Motor neuron (in vitro differentiated cells): Measurements from ENCODE around the gene PYCARD. TPM values are rescaled to one million over a fixed set of nuclear protein-coding genes. Genes with fewer than 3 reads are reported as not detected.
"Not testable (repeated sequence)": the region's sequence is repeated elsewhere in the genome, so short reads cannot be mapped to it uniquely, and the experiment has no call there.

Source experiments
- ATAC-seq, 8 experiments: fragments of 200-7000 bp; cut with Tn5 transposase; replicated peaks in 6 of 8; 2 replicates each; pipeline ENCODE4 v1.8.0; 2021; ENCODE audit warnings: mild to moderate bottlenecking in 8 of 8, moderate library complexity in 8 of 8
- H3K27ac ChIP-seq, 2 donors: fragments of 250-450 bp; sonication (Bioruptor Pico); 2 replicates each; pipeline ENCODE4 v1.9.0; 2021; ENCODE audit warnings: antibody characterized with exemption in 2 of 2, mild to moderate bottlenecking in 2 of 2, moderate library complexity in 1 of 2
- H3K4me1 ChIP-seq, 2 donors: fragments of 250-450 bp; sonication (Bioruptor Pico); replicated peaks in 1 of 2; 2 replicates each; pipeline ENCODE4 v1.6.1; 2021; ENCODE audit warnings: antibody characterized with exemption in 2 of 2, mild to moderate bottlenecking in 2 of 2, moderate library complexity in 1 of 2
- H3K4me3 ChIP-seq, 5 donors: fragments of 250-450 bp; sonication (Bioruptor Pico); 2 replicates each; pipeline ENCODE4 v1.9.0; 2021; ENCODE audit warnings: antibody characterized with exemption in 5 of 5, mild to moderate bottlenecking in 5 of 5, moderate library complexity in 4 of 5
- WGBS, 10 experiments: fragments of 450-650 bp; shearing (Covaris generic); methylation state at CpG; one replicate each; pipeline ENCODE4 v1.0.0; 2022; 5-methylcytosine and 5-hydroxymethylcytosine counted together
- in situ Hi-C, 9 experiments: fragments of 400-800 bp; cut with MboI; loops; one replicate each; pipeline ENCODE4 v1.15.0; 2021; ENCODE audit warnings: low sequenced_read_pairs in 9 of 9, low pct_unique_long_range_greater_than_20kb in 2 of 9; ENCODE audit not compliant: unreplicated experiment in 9 of 9
- total RNA-seq, 8 experiments: library from RNA; unstranded; fragments of 300-600 nt; gene quantifications; 2 replicates each; pipeline versions ENCODE4 v1.2.3 to v1.2.4, GENCODE V29; 2022

PYCARD gene
- total RNA-seq, 8 experiments from 2014 or later, result 0.43 to 45.6 (median 1.2) TPM

DNA sequence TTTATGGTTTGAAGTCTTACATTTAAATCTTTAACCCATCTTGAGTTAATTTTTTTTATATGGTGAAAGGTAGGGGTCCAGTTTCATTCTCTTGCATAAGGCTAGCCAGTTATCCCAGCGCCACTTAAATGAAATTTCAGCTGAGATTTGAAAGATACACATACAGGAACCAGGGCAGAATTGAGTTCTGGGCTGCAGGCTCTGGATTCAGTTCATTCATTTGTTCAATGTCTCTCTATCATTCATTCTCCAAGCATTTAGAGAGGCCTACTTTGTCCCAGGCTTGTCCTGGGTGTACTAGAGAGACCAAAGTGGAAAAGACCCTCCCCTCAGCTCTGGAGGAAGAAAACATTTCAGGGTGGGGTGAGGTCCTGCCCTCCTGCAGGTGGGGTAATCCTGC, 10.8 kb upstream of the PYCARD start:
- in situ Hi-C loops, result loop anchor here in 3 of 9 experiments (25.0 kb wide), 2 partner anchors 99 to 224 kb away; partner anchors contain the start of genes COX6A2 (in 2 of the 3) and ZNF843 (in 2 of the 3)
- peaks cover 16 to 22% of the 10 kb centered on the region in 2 donors for H3K4me1 ChIP-seq
- no peak for ATAC-seq
- 33 to 100% (median 86%) methylated on average over 1 of the region's 1 CpG; no CpG with 5 or more reads in 1 of the 10 experiments for WGBS, 10 experiments
- H3K4me3 ChIP-seq, result no peak overlapping the region
- H3K27ac ChIP-seq, result no peak overlapping the region

DNA sequence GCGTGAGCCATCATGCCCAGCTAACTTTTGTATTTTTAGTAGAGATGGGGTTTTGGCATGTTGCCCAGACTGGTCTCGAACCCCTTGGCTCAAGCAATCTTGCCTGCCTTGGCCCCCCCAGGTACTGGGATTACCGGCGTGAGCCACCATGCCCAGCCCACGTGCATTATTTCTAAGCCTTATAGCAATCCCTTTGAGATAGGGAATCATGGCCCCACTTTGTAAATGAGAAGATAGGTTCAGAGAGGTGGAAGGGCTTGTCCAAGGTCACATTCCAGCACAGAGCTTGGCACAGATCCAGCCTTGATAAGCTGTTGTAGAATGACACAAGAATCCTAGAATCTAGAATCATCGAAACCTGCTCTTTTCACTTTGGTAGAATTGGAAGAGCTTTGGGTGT, 4.2 kb upstream of the PYCARD start:
- no peak overlapping the region for H3K4me3 ChIP-seq
- in situ Hi-C loops, result loop anchor here in 4 of 9 experiments (10.0 to 25.0 kb wide), 3 partner anchors 106 to 238 kb away; partner anchors contain the start of genes ZNF843 (in 3 of the 4) and COX6A2 (in 2 of the 4)
- WGBS, 10 experiments, result 34 to 100% (median 67%) methylated on average over 1 to 5 of the region's 6 CpGs; no CpG with 5 or more reads in 2 of the 10 experiments
- H3K27ac ChIP-seq, result no peak overlapping the region
- no peak for ATAC-seq
- no peaks in the 10 kb centered on the region for H3K4me1 ChIP-seq

DNA sequence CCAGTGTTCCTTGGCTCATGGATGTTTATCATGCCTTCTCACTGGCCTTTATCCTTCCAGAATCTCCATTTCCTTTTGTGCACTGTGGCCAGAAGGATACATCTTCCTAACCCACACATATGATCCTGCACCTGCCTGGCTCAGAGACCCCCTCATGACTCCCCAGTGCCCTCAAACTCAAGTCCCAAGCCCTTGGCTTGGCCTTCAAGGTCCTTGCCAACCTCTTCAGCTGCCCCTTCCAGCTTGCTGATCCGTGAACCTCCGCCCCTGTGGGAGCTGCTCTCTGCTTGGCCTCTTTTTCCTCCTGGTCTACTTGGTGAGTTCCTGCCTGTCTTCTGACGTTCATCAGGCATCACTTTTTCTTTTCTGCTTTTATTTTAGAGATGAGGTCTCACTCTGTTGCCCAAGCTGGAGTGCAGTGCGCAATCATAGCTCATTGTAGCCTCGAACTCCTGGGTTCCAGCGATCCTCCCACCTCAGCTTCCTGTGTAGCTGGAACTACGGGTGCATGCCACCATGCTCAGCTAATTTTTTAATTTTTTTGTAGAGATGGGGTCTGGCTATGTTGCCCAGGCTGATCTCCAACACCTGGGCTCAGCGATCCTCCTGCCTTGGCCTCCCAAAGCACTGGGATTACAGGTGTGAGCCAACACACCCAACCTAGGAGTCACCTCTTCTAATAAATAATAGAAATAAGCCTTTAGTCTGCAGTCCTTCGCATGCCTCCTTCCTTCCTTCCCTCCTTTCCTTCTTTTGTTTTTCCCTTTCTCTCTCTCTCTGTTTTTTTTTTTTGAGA, 2.5 kb upstream of the PYCARD start:
- H3K4me3 ChIP-seq, result no peak overlapping the region
- WGBS, 10 experiments, result 0 to 90% (median 71%) methylated on average over 1 to 7 of the region's 9 CpGs
- H3K27ac ChIP-seq, result no peak overlapping the region
- no peaks in the 10 kb centered on the region for H3K4me1 ChIP-seq
- no peak for ATAC-seq
- in situ Hi-C loops, result loop anchor here in 4 of 9 experiments (10.0 to 25.0 kb wide), 3 partner anchors 107 to 240 kb away; partner anchors contain the start of genes ZNF843 (in 3 of the 4) and COX6A2 (in 2 of the 4)

DNA sequence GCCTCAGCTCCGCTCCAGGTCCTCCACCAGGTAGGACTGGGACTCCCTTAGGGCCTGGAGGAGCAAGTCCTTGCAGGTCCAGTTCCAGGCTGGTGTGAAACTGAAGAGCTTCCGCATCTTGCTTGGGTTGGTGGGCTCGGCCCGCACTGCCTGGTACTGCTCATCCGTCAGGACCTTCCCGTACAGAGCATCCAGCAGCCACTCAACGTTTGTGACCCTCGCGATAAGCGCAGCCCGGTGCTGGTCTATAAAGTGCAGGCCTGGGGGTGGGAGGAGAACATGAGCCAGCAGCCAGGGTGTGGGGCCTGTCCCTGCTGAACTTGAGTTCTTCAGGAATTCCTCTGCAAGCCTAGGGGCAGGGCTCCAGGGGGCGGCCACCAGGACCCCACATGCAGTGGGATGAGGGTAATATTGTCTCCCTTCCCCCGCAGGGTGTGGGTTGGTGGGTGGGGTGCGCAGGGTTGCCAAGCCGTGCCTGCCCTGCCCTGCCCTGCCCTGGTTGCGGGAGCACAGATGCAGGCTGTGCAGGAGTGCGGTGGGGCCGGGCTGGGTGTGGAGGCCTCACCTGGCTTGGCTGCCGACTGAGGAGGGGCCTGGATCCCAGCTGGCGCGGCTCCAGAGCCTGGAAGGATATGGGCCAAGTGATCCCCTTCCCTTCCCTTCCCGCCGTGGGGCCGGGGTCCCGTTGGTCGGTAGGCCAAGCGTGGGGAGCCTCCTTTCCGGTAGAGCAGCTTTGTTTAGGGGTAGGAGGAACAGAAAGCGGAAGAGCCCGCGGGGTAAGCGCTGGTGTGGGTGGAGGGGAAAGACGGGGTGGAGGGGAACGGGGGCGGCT, 762 bp downstream of the PYCARD start:
- Histone ChIP-seq H3K4me3 (no peak overlapping the region), H3K27ac (no peak overlapping the region), H3K4me1 (no peaks in the 10 kb centered on the region)
- whole genome bisulfite sequencing, 10 experiments, result 0 to 67% (median 28%) methylated on average over 1 to 5 of the region's 35 CpGs; no CpG with 5 or more reads in 5 of the 10 experiments
- ATAC-seq, result peak; percentile 26 to 64 (median 56)
- in situ Hi-C loops, result loop anchor here in 4 of 9 experiments (10.0 to 25.0 kb wide), 3 partner anchors 111 to 243 kb away; partner anchors contain the start of genes ZNF843 (in 3 of the 4) and COX6A2 (in 2 of the 4)

DNA sequence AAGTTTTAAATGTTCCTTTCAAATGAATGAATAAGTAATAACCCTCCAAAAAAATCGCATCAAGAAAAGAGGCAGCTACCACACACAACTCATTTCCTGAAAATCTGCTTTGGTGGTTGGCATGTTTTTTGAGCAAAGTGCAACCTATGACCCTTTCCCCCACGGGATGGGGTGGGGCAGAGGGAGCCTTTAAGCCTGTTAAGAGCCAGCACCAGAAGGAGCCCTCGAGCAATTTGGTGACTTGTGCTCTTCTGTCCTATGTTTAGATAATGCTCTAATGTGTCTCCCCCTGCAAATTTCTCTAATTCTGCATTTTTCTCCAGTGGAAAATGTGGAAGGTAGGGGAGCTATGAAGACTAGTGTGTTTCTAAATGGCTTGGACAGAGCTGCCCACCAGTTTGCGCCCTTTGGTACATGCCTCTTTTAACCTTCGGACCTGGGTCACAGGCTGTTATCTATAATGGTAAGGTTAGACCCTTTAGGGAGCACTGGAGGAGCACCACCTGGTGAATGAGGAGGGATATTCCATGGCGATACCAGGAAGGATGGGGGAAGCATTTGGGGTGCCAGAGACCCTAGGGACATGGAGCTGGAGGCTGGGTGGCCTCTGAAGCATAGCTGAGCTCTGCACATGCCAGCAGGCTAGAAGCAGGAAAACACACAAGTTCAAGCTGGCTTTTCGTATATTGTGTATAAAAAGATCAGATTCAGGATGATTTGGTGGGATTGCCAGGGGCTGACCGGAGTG, 1.6 kb downstream of the PYCARD start:
- ATAC-seq, result peak in 7 of 8 experiments; percentile 1 to 21 (median 5)
- WGBS, 10 experiments, result 14 to 78% (median 55%) methylated on average over 1 to 7 of the region's 8 CpGs
- no peak overlapping the region for H3K4me3 ChIP-seq
- H3K27ac ChIP-seq, result no peak overlapping the region
- no peaks in the 10 kb centered on the region for H3K4me1 ChIP-seq
- in situ Hi-C loops, result loop anchor here in 4 of 9 experiments (10.0 to 25.0 kb wide), 3 partner anchors 111 to 244 kb away; partner anchors contain the start of genes ZNF843 (in 3 of the 4) and COX6A2 (in 2 of the 4)

DNA sequence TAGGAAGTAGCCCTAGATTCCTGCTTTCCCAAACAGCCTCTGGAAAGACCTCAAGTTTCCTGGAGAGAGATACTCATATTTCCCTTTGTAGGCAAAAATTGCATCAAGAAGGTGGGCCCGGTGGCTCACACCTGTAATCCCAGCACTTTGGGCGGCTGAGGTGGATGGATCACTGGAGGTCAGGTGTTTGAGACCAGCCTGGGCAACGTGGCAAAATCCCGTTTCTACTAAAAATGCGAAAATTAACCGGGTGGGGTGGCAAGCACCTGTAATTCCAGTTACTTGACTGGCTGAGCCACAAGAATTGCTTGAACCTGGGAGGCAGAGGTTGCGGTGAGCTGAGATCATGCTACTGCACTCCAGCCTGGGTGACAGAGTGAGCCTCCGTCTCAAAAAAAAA, 2.4 kb downstream of the PYCARD start:
- WGBS, 10 experiments, result 61 to 94% (median 84%) methylated on average over 2 to 7 of the region's 8 CpGs; no CpG with 5 or more reads in 5 of the 10 experiments
- H3K4me3 ChIP-seq, result not testable (repeated sequence)

DNA sequence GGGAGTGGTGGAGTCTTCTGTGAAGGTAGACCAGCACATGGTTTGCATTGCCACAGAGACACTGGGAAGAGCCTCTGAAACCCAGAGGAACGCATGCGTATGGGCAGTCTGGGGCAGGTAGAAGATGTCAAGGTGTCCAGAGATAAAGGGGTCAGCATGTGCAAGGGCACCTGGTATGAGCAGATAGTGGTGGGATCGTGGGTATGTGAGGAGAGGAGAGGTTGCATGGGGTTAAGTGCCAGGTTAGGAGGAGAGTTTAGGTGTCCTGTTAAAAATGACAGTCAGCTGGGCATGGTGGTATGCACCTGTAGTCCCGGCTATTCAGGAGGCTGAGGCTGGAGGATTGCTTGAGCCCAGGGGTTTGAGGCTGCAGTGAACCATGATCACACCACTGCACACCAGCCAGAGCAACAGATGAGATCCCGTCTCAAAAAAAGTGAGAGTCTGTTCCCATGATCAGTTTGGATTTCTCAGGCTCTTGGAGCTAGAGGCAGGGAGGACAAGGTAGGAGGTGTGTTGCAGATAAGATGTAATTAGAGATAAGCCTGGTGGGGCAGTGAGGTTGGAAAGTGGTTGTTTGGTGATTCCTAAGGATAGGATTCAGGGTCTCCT, 3.0 kb downstream of the PYCARD start:
- H3K4me1 ChIP-seq, result no peaks in the 10 kb centered on the region

More for the DNA sequence above, 2.4 kb downstream of the PYCARD start:
- H3K27ac ChIP-seq, H3K4me1 ChIP-seq, ATAC-seq: not testable (repeated sequence)
- in situ Hi-C loops, result loop anchor here in 4 of 9 experiments (10.0 to 25.0 kb wide), 3 partner anchors 112 to 245 kb away; partner anchors contain the start of genes ZNF843 (in 3 of the 4) and COX6A2 (in 2 of the 4)

DNA sequence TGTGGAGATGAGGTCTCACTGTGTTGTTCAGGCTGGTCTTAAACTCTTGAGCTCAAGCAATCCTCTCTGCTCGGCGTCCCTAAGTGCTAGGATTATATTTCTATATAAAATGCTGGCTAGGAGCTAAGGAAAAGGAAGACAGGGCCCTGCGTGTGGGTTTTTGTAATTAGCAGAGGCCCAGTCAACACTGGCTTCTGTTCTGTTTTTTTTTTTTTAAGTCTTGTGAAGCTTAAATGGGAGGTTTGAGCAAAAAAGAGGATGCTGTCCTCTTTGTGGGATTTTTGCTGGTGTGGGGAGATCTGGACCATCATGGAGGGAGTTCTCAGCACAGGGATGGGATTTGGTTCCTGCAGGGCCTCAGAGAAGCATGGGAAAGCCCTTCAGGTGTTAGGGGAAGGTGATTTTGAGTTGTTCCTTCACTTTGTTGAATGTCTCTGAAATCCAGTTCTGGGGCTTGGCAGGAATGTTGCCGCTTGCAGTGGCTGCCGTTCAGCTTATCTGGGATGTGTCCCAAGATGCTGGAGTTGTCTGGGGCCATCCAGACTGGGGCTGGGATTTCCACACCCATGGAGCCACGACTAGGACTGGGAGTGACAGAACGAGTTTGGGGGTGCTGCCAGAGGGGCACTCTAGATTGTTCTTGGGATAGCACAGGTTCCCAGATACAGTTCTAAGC, 4.2 kb downstream of the PYCARD start:
- no peak for ATAC-seq
- Histone ChIP-seq H3K4me3 (no peak overlapping the region), H3K4me1 (no peaks in the 10 kb centered on the region), H3K27ac (no peak overlapping the region)
- in situ Hi-C loops, result no loop called here
- 50 to 88% (median 73%) methylated on average over 1 to 4 of the region's 7 CpGs; no CpG with 5 or more reads in 1 of the 10 experiments for WGBS, 10 experiments

More for the DNA sequence above, 3.0 kb downstream of the PYCARD start:
- in situ Hi-C loops, result loop anchor here in 4 of 9 experiments (10.0 to 25.0 kb wide), 3 partner anchors 113 to 245 kb away; partner anchors contain the start of genes ZNF843 (in 3 of the 4) and COX6A2 (in 2 of the 4)
- no peak for ATAC-seq
- H3K4me3 ChIP-seq, result no peak overlapping the region
- no peak overlapping the region for H3K27ac ChIP-seq
- WGBS, 10 experiments, result 81 to 100% (median 100%) methylated on average over 1 to 4 of the region's 5 CpGs; no CpG with 5 or more reads in 2 of the 10 experiments

DNA sequence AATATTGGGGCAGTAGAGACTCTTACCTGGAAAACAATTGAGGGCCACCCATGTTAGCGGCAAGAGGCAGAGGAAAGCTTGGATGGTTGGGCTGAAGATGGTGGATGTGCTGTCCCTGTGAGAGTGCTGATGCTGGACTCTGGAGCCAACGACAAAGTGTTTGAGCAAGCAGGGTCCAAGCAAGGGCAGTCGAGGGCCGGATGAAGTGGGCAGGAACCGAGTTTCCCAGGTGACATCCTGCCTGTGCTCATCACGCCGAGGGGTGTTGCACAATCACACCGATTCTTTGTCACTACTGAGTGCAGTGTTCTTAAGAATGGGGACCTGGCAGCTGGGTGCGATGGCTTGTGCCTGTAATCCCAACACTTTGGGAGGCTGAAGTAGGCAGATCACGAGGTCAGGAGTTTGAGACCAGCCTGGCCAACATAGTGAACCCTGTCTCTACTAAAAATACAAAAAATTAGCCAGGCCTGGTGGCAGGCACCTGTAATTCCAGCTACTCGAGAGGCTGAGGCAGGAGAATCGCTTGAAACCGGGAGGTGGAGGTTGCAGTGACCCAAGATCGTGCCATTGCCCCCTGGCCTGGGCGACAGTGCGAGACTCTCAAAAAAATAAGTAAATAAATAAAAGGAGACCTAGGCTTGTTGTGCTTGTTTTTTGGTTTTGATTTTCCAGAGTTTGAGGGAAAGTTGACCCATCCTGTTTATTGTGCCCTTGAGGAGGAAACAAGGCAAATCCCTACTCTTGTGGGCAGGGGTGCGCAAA, 6.1 kb downstream of the PYCARD start:
- in situ Hi-C loops, result no loop called here

DNA sequence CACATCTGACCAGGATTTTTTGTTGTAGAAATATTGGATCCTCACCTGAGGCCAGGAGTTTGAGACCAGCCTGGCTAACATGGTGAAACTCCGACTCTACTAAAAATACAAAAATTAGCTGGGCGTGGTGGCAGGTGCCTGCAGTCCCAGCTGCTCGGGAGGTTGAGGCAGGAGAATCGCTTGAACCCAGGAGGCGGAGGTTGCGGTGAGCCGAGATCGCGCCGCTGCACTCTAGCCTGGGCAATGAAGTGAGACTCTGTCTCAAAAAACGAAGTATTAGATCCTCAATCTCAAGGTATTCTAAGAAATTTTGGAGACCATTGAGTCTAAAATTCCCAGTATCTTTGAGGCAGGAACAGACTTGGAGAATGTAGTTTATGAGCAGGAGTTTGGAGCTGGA, 6.7 kb downstream of the PYCARD start:
- in situ Hi-C loops, ATAC-seq, H3K4me1 ChIP-seq, H3K4me3 ChIP-seq, H3K27ac ChIP-seq: not testable (repeated sequence)
- WGBS, 10 experiments, result 20 to 100% (median 98%) methylated on average over 1 to 10 of the region's 11 CpGs; no CpG with 5 or more reads in 3 of the 10 experiments

More for the DNA sequence above, 6.1 kb downstream of the PYCARD start:
- 42 to 100% (median 90%) methylated on average over 1 to 10 of the region's 17 CpGs; no CpG with 5 or more reads in 1 of the 10 experiments for WGBS, 10 experiments
- Histone ChIP-seq H3K4me1 (no peaks in the 10 kb centered on the region), H3K4me3 (no peak overlapping the region), H3K27ac (no peak overlapping the region)
- no peak for ATAC-seq

DNA sequence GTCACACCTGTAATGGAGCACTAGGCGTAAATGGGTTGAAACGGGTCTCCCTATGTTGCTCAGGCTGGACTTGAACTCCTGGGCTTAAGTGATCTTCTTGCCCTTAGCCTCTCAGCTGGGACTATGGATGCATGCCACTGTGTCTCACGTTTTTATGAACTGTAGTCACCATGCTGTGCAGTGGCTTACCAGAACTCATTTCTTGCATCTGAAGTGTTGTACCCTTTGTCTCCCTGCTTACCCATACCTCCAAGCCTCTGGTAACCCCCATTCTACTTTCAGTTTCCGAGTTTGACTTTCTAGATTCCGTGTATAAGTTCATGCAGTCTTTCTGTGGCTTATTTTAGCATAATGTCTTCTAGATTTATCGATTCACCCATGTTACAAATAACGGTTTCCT, 7.7 kb downstream of the PYCARD start:
- WGBS, 10 experiments, result 76 to 100% (median 88%) methylated on average over 2 to 7 of the region's 7 CpGs
- no peak for ATAC-seq
- in situ Hi-C loops, result no loop called here

More for the DNA sequence above, 7.7 kb downstream of the PYCARD start:
- Histone ChIP-seq H3K4me1 (no peaks in the 10 kb centered on the region), H3K4me3 (no peak overlapping the region), H3K27ac (no peak overlapping the region)
